Hepatocyte (in vitro differentiated cells): ENCODE results near the gene JAKMIP3.

Experiments
- CTCF ChIP-seq: fragments of 200-600 bp; sonication (generic); IDR thresholded peaks from 2 replicates; pipeline ENCODE4 v1.5.1; 2016; ENCODE audit warnings: antibody characterized with exemption, mild to moderate bottlenecking; ENCODE audit not compliant: poor library complexity
- EZH2 ChIP-seq: fragments of 200-600 bp; sonication (generic); IDR thresholded peaks from 2 replicates; pipeline ENCODE4 v1.6.1; 2016; ENCODE audit warnings: antibody characterized with exemption, mild to moderate bottlenecking, borderline replicate concordance

DNA sequence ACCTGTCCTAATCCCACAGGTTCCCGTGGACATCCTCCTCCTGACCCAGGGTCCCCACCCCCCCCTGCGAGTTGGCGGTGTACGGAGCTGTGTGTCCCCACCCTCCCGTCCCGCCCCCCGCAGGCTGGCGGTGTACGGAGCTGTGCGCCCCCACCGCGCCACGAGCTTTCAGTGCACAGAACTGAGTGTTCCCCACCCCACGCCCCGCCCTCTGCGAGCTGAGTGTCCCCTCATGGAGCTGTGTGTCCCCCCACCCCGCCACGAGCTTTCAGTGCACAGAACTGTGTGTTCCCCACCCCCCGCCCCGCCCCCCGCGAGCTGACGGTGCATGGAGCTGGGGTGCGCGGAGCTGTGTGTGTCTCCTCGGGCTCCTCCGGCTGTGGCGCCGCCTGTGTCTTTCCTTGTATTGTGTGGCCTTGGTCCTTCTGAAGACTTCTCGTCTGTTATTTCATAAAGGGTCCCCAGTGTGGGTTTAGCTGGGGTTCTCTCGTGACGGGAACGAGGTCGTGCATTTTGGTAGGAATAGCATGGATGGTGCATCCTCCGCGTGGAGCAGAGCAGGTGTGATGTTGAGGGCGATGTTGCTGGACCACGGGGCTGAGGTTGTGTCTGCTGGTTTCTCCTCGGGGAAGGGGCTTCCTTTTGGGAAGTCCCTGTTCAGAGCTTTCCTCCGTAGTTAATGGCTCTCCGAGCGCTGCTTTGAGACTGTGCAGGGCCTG lies 18.0 kb upstream of the JAKMIP3 start:
- TF ChIP-seq CTCF (no peak), EZH2 (no peak)
